Panc1 (cell line): ENCODE data around the gene SLC51A. TPM values are rescaled to one million over a fixed set of nuclear protein-coding genes. Genes with fewer than 3 reads are reported as not detected.
A peak's percentile ranks its signal among the peaks of the same experiment; 100 is the strongest.

ENCODE experiments used
- ATAC-seq: fragments of 200-7000 bp; cut with Tn5 transposase; 2 replicates; pipeline ENCODE4 v1.9.1; 2020; ENCODE audit warnings: mild to moderate bottlenecking, moderate library complexity
- BruUV-seq: library from RNA; stranded (reverse); fragments of 400-500 nt; replicated peaks from 2 replicates; lab custom pipeline; 2021; lab: Mats Ljungman, UMichigan
- CTCF ChIA-PET: fragments of 300-600 bp; sonication (Branson Sonifier 250); formaldehyde crosslinking; loops from one replicate; lab custom pipeline; 2022; ENCODE audit warnings: antibody characterized with exemption; lab: Charles Lee
- POLR2A ChIA-PET: fragments of 300-600 bp; sonication (Branson Sonifier 250); formaldehyde crosslinking; loops from one replicate; lab custom pipeline; 2022; ENCODE audit warnings: antibody characterized with exemption; lab: Charles Lee
- DNase-seq: peaks from one replicate; pipeline ENCODE4 v3.0.0-alpha.2; 2010; ENCODE audit warnings: low read depth, low spot score
- H3K27ac ChIP-seq: 2 replicates; pipeline ENCODE4 v1.5.1; 2011; ENCODE audit warnings: mild to moderate bottlenecking, low read length, inconsistent platforms
- H3K27me3 ChIP-seq: fragments of 200-500 bp; sonication (Bioruptor generic); 2 replicates; pipeline ENCODE4 v1.6.0; 2014; ENCODE audit warnings: low read length, inconsistent platforms; ENCODE audit not compliant: control insufficient read depth, insufficient read depth
- H3K36me3 ChIP-seq: fragments of 200-500 bp; sonication (Bioruptor generic); 2 replicates; pipeline ENCODE4 v1.5.1; 2014; ENCODE audit warnings: inconsistent platforms, mild to moderate bottlenecking, low read length, moderate library complexity; ENCODE audit not compliant: control insufficient read depth, insufficient read depth
- H3K4me1 ChIP-seq: 2 replicates; pipeline ENCODE4 v1.5.1; 2011; ENCODE audit warnings: inconsistent platforms, mild to moderate bottlenecking, low read length, moderate library complexity; ENCODE audit not compliant: control insufficient read depth, insufficient read depth
- H3K4me3 ChIP-seq, 2 experiments: 2 replicates each; pipeline ENCODE4 v1.5.1; 2011 to 2012; ENCODE audit warnings: low read depth in 2 of 2, low read length in 2 of 2, mild to moderate bottlenecking in 2 of 2, inconsistent platforms in 1 of 2, moderate library complexity in 1 of 2
- H3K9me3 ChIP-seq: fragments of 200-500 bp; sonication (Bioruptor generic); 2 replicates; pipeline ENCODE4 v1.5.1; 2014; ENCODE audit warnings: low read depth, mild to moderate bottlenecking, inconsistent platforms, low read length, moderate library complexity; ENCODE audit not compliant: control insufficient read depth, insufficient read depth
- POLR2AphosphoS5 ChIP-seq: IDR thresholded peaks from 2 replicates; pipeline ENCODE4 v1.6.1; 2012; ENCODE audit warnings: mild to moderate bottlenecking, low read depth, low read length, moderate library complexity
- SIN3A ChIP-seq: IDR thresholded peaks from 2 replicates; pipeline ENCODE4 v1.6.1; 2012; ENCODE audit warnings: low read depth, mild to moderate bottlenecking, low read length, moderate library complexity, borderline replicate concordance; ENCODE audit not compliant: insufficient read depth
- TCF7L2 ChIP-seq: IDR thresholded peaks from 2 replicates; pipeline ENCODE4 v1.6.1; 2011; ENCODE audit warnings: mild to moderate bottlenecking, low read depth, low read length, inconsistent platforms
- in situ Hi-C: cut with HindIII; loops from 2 replicates; pipeline ENCODE4 v1.10.0; 2016; ENCODE audit warnings: low sequenced_read_pairs, low pct_unique_long_range_greater_than_20kb
- intact Hi-C: fragments of 100-400 bp; cut with micrococcal nuclease; formaldehyde crosslinking; loops from one replicate; pipeline ENCODE4 v1.10.0; 2022; ENCODE audit not compliant: unreplicated experiment
- total RNA-seq: library from RNA; stranded (reverse); gene quantifications from one replicate; pipeline ENCODE4 v1.2.1, GENCODE V29; 2021; ENCODE audit not compliant: unreplicated experiment
- TF ChIP-seq, protein P1 (sequence below), 2 experiments: IDR thresholded peaks; 2 replicates each; pipeline ENCODE4 v1.6.1; 2011 to 2012; ENCODE audit warnings: low read depth in 2 of 2, control low read depth in 1 of 2, low read length in 1 of 2, mild to moderate bottlenecking in 1 of 2, moderate library complexity in 1 of 2; ENCODE audit not compliant: insufficient read depth in 1 of 2
- TF ChIP-seq, protein P2 (sequence below): fragments of 450-650 bp; IDR thresholded peaks from 2 replicates; pipeline ENCODE4 v1.5.1; 2017; ENCODE audit warnings: mild to moderate bottlenecking

Gene SLC51A
- total RNA-seq, 1 experiment from 2014 or later = not detected

DNA sequence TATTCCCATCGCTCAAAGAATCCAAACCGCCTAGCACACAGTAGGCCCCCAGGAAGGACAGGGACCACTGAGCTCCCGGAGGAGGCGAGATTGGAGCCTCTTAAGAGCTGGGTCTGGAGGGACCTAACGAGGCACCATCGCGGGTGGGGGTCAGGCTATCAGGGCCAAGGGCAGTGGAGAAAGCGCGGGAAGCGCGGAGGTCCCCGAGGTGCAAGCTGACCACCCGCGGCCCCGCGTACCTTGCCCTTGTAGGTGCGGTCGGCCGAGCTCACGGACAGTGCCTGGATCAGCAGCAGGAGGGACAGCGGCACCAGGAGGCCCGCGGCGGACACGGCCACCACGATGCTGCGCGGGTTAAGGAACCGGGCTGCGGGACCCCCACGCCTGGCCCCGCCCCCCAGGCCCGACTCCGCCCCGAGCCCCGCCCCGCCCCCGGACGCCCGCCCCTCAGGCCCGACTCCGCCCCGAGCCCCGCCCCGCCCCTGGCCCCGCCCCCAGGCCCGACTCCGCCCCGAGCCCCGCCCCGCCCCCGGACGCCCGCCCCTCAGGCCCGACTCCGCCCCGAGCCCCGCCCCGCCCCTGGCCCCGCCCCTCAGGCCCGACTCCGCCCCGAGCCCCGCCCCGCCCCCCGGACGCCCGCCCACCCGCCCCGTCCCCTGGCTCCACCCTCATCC, 9.0 kb upstream of the SLC51A start:
- Histone ChIP-seq H3K27me3 (no peaks in the 10 kb centered on the region), H3K4me1 (no peaks in the 10 kb centered on the region; the same call in 1 of the 2 replicates), H3K4me3 (peak overlapping the region; percentile 35 to 46), H3K36me3 (no peaks in the 10 kb centered on the region), H3K27ac (no peak overlapping the region), H3K9me3 (no peaks in the 10 kb centered on the region)
- DNase-seq (no peak), ATAC-seq (peak; percentile 48)
- TF ChIP-seq SIN3A (no peak), POLR2AphosphoS5 (no peak), TCF7L2 (no peak)
- TF ChIP-seq, protein P1, sequence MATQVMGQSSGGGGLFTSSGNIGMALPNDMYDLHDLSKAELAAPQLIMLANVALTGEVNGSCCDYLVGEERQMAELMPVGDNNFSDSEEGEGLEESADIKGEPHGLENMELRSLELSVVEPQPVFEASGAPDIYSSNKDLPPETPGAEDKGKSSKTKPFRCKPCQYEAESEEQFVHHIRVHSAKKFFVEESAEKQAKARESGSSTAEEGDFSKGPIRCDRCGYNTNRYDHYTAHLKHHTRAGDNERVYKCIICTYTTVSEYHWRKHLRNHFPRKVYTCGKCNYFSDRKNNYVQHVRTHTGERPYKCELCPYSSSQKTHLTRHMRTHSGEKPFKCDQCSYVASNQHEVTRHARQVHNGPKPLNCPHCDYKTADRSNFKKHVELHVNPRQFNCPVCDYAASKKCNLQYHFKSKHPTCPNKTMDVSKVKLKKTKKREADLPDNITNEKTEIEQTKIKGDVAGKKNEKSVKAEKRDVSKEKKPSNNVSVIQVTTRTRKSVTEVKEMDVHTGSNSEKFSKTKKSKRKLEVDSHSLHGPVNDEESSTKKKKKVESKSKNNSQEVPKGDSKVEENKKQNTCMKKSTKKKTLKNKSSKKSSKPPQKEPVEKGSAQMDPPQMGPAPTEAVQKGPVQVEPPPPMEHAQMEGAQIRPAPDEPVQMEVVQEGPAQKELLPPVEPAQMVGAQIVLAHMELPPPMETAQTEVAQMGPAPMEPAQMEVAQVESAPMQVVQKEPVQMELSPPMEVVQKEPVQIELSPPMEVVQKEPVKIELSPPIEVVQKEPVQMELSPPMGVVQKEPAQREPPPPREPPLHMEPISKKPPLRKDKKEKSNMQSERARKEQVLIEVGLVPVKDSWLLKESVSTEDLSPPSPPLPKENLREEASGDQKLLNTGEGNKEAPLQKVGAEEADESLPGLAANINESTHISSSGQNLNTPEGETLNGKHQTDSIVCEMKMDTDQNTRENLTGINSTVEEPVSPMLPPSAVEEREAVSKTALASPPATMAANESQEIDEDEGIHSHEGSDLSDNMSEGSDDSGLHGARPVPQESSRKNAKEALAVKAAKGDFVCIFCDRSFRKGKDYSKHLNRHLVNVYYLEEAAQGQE (IDR thresholded peaks at IDR 0.05; ENCODE audit: insufficient read depth in 1 of 2, low read depth in 2 of 2, low read length in 1 of 2) = no peak
- TF ChIP-seq, protein P2, sequence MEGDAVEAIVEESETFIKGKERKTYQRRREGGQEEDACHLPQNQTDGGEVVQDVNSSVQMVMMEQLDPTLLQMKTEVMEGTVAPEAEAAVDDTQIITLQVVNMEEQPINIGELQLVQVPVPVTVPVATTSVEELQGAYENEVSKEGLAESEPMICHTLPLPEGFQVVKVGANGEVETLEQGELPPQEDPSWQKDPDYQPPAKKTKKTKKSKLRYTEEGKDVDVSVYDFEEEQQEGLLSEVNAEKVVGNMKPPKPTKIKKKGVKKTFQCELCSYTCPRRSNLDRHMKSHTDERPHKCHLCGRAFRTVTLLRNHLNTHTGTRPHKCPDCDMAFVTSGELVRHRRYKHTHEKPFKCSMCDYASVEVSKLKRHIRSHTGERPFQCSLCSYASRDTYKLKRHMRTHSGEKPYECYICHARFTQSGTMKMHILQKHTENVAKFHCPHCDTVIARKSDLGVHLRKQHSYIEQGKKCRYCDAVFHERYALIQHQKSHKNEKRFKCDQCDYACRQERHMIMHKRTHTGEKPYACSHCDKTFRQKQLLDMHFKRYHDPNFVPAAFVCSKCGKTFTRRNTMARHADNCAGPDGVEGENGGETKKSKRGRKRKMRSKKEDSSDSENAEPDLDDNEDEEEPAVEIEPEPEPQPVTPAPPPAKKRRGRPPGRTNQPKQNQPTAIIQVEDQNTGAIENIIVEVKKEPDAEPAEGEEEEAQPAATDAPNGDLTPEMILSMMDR = no peak
- intact Hi-C loops = no loop called here
- BruUV-seq = no TSS peak
- in situ Hi-C loops = no loop called here
- CTCF ChIA-PET = interaction anchor here (0.5 kb wide), 1 partner anchor 310 kb away, joined by 3 read pairs; no protein-coding TSS in a partner anchor
- POLR2A ChIA-PET = no interaction called here

DNA sequence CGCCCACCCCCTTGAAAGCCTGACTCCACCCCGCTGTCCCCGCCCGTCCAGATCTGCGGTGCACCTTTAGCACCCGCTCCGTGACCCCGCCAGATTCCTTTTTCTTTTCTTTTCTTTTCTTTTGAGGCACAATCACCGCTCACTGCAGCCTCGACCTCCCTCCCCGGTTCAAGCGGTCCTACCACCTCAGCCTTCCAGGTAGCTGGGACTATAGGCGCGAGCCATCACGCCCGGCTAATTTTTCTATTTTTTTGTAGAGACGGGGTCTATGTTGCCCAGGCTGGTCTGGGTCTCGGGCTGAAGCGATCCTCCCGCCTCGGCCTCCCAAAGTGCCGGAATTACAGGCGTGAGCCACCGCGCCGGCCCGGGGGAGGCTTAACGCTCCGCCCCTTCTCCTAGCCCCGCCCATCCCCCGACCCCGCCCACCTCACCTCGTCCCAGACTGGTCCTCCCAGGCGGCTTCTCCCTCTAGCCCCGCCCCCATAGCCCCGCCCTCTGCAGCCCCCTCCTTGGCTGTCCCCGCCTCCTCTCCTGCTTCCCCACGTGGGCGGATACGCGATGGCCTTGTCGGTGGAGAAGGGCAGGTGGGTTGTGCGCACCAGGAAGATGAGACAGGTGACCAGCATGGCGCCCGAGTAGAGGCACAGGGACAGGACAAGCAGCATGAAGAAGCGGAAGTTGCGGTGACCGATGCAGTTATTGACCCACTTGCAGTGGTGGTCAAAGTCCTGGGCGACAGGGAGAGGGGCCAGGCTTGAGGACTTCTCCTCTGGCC, 8.3 kb upstream of the SLC51A start:
- no peaks in the 10 kb centered on the region for H3K9me3 ChIP-seq
- no TSS peak for BruUV-seq
- DNase-seq (no peak), ATAC-seq (peak; percentile 63)
- H3K4me3 ChIP-seq = peak overlapping the region; percentile 35 to 53
- in situ Hi-C loops (no loop called here), intact Hi-C loops (no loop called here)
- H3K27me3 ChIP-seq = no peaks in the 10 kb centered on the region
- POLR2A ChIA-PET = no interaction called here
- H3K36me3 ChIP-seq = no peaks in the 10 kb centered on the region
- CTCF ChIA-PET = no interaction called here
- no peaks in the 10 kb centered on the region; the same call in 1 of the 2 replicates for H3K4me1 ChIP-seq
- no peak overlapping the region for H3K27ac ChIP-seq
- TF ChIP-seq TCF7L2 (no peak), POLR2AphosphoS5 (no peak), SIN3A (no peak)
- TF ChIP-seq, protein P1 (IDR thresholded peaks at IDR 0.05; ENCODE audit: insufficient read depth in 1 of 2, low read depth in 2 of 2, low read length in 1 of 2) = no peak
- TF ChIP-seq, protein P2 = no peak
